Smooth muscle cell (in vitro differentiated cells): Measurements from ENCODE around the gene KLF1. TPM values are rescaled to one million over a fixed set of nuclear protein-coding genes. Genes with fewer than 3 reads are reported as not detected.
"Not testable (repeated sequence)": the region's sequence is repeated elsewhere in the genome, so short reads cannot be mapped to it uniquely, and the experiment has no call there.

Source experiments
- DNase-seq: peaks from one replicate; lab custom pipeline; 2025; ENCODE audit not compliant: unreplicated experiment; lab: John Stamatoyannopoulos, UW
- H2AFZ ChIP-seq: fragments of 200-600 bp; sonication (generic); 2 replicates; pipeline ENCODE4 v1.6.0; 2016; ENCODE audit warnings: antibody characterized with exemption, low read depth, mild to moderate bottlenecking
- H3F3A ChIP-seq: fragments of 200-600 bp; sonication (generic); 2 replicates; pipeline ENCODE4 v1.6.0; 2017; ENCODE audit warnings: antibody characterized with exemption, low read depth
- H3K27ac ChIP-seq: fragments of 200-600 bp; sonication (generic); 2 replicates; pipeline ENCODE4 v1.5.1; 2016; ENCODE audit warnings: low read depth, mild to moderate bottlenecking
- H3K27me3 ChIP-seq: fragments of 200-600 bp; sonication (generic); 2 replicates; pipeline ENCODE4 v1.6.1; 2016; ENCODE audit warnings: low read depth, mild to moderate bottlenecking
- H3K36me3 ChIP-seq: fragments of 200-600 bp; sonication (generic); 2 replicates; pipeline ENCODE4 v1.5.1; 2016; ENCODE audit warnings: low read depth
- H3K4me1 ChIP-seq: fragments of 200-600 bp; sonication (generic); 2 replicates; pipeline ENCODE4 v1.5.1; 2016; ENCODE audit warnings: low read depth
- H3K4me2 ChIP-seq: fragments of 200-600 bp; sonication (generic); 2 replicates; pipeline ENCODE4 v1.6.0; 2016; ENCODE audit warnings: mild to moderate bottlenecking
- H3K4me3 ChIP-seq: fragments of 200-600 bp; sonication (generic); 2 replicates; pipeline ENCODE4 v1.5.1; 2016; ENCODE audit warnings: mild to moderate bottlenecking
- H3K79me2 ChIP-seq: fragments of 200-600 bp; sonication (generic); 2 replicates; pipeline ENCODE4 v1.6.0; 2016; ENCODE audit warnings: low read depth, mild to moderate bottlenecking
- H3K9ac ChIP-seq: fragments of 200-600 bp; sonication (generic); 2 replicates; pipeline ENCODE4 v1.6.0; 2016; ENCODE audit warnings: low read depth
- H3K9me3 ChIP-seq: fragments of 200-600 bp; sonication (generic); replicated peaks from 2 replicates; pipeline ENCODE4 v1.5.1; 2016; ENCODE audit warnings: low read depth
- H4K20me1 ChIP-seq: fragments of 200-600 bp; sonication (generic); 2 replicates; pipeline ENCODE4 v1.6.0; 2016; ENCODE audit warnings: low read depth
- WGBS: methylation state at CpG from one replicate; pipeline ENCODE4 v1.1.7; 2016; ENCODE audit warnings: low lambda C conversion rate; 5-methylcytosine and 5-hydroxymethylcytosine counted together
- polyA plus RNA-seq: library from polyadenylated mRNA; unstranded; fragments of >200 nt; fragmentation: Nextera tagmentation; extraction: Ambion mirVana; gene quantifications from 2 replicates; pipeline ENCODE4 v1.2.1, GENCODE V29; 2016
- total RNA-seq: library from RNA; depleted of rRNA; stranded (reverse); fragments of >200 nt; gene quantifications from 2 replicates; pipeline ENCODE4 v1.2.3, GENCODE V29; 2014
- TF ChIP-seq, protein P1 (sequence below): fragments of 200-600 bp; sonication (generic); IDR thresholded peaks from 2 replicates; pipeline ENCODE4 v1.5.1; 2017; ENCODE audit warnings: borderline replicate concordance, mild to moderate bottlenecking, antibody characterized with exemption; ENCODE audit not compliant: insufficient read depth, poor library complexity, severe bottlenecking

The KLF1 gene
- total and polyA plus RNA-seq, 2 experiments from 2014 or later = 0.09 TPM; not detected in 1

DNA sequence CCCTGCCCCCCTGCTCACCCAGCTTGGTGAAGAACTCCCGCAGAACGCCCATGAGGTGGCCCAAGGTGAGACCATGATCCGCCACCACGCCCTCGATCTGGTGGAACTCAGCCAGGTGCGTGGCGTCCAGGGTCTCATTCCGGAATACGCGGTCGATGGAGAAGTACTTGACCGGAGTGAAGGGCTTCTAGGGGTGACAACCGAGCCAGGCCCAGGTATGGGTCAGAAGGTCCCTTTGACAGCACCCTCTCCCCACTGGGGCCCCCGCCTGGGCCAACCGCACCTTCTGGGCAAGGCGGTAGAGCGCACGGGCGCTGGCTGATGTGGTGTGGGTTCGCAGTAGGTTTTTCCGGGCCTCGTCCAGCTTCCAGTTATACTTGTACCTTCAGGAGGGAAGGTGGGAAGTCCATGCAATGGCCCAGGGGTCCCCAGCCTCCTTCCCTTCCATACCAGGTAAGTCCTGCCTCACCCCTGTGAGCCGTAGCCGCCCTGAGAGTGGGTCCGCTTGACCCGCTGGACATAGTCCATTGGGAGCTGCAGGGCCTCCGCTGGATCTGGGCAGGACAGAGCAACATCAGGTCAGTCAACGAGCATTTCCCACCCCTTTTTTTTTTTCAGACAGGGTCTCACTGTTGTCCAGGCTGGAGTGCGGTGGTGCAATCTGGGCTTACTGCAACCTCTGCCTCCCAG lies 37.8 kb upstream of the KLF1 start:
- Histone ChIP-seq H3K4me3 (no peak overlapping the region), H3K4me1 (no peaks in the 10 kb centered on the region), H3F3A (peaks cover 3% of the 10 kb centered on the region), H4K20me1 (no peaks in the 10 kb centered on the region), H3K36me3 (no peaks in the 10 kb centered on the region), H3K79me2 (no peaks in the 10 kb centered on the region), H3K27ac (no peak overlapping the region), H3K9me3 (no peaks in the 10 kb centered on the region), H3K4me2 (no peak overlapping the region), H3K27me3 (no peaks in the 10 kb centered on the region), H2AFZ (no peak overlapping the region), H3K9ac (no peak overlapping the region)
- TF ChIP-seq, protein P1, sequence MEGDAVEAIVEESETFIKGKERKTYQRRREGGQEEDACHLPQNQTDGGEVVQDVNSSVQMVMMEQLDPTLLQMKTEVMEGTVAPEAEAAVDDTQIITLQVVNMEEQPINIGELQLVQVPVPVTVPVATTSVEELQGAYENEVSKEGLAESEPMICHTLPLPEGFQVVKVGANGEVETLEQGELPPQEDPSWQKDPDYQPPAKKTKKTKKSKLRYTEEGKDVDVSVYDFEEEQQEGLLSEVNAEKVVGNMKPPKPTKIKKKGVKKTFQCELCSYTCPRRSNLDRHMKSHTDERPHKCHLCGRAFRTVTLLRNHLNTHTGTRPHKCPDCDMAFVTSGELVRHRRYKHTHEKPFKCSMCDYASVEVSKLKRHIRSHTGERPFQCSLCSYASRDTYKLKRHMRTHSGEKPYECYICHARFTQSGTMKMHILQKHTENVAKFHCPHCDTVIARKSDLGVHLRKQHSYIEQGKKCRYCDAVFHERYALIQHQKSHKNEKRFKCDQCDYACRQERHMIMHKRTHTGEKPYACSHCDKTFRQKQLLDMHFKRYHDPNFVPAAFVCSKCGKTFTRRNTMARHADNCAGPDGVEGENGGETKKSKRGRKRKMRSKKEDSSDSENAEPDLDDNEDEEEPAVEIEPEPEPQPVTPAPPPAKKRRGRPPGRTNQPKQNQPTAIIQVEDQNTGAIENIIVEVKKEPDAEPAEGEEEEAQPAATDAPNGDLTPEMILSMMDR = no peak
- no peak for DNase-seq
- WGBS = 98% methylated on average over 29 of the region's 29 CpGs

- Histone ChIP-seq H3K4me3 (no peak overlapping the region), H3K27me3 (no peaks in the 10 kb centered on the region), H3K4me2 (no peak overlapping the region), H4K20me1 (no peaks in the 10 kb centered on the region), H3K9ac (no peak overlapping the region), H3K36me3 (no peaks in the 10 kb centered on the region), H3K27ac (no peak overlapping the region), H3K79me2 (no peaks in the 10 kb centered on the region), H2AFZ (no peak overlapping the region), H3K4me1 (no peaks in the 10 kb centered on the region), H3K9me3 (no peaks in the 10 kb centered on the region), H3F3A (peaks cover 3% of the 10 kb centered on the region)
- WGBS = 97% methylated on average over 4 of the region's 4 CpGs
- TF ChIP-seq, protein P1 = no peak
- DNase-seq = no peak
Observed at GRCh38 chr19:12922959-12923358, 36.0 kb upstream of the KLF1 start.

GRCh38 chr19:12921047-12921446 lies 34.0 kb upstream of the KLF1 start:
- Histone ChIP-seq H3K9ac (no peak overlapping the region), H2AFZ (no peak overlapping the region), H3F3A (peaks cover 3% of the 10 kb centered on the region), H3K79me2 (no peaks in the 10 kb centered on the region), H3K9me3 (no peaks in the 10 kb centered on the region), H3K27me3 (no peaks in the 10 kb centered on the region), H4K20me1 (no peaks in the 10 kb centered on the region), H3K4me1 (no peaks in the 10 kb centered on the region), H3K27ac (no peak overlapping the region), H3K4me3 (no peak overlapping the region), H3K4me2 (no peak overlapping the region), H3K36me3 (no peaks in the 10 kb centered on the region)
- WGBS = 94% methylated on average over 3 of the region's 3 CpGs
- TF ChIP-seq, protein P1 = no peak
- DNase-seq = no peak

- H3K9me3 ChIP-seq = no peaks in the 10 kb centered on the region
- TF ChIP-seq, protein P1 = no peak
- 92% methylated on average over 14 of the region's 14 CpGs for WGBS
- H3K9ac ChIP-seq = no peak overlapping the region
- H3K4me3 ChIP-seq = no peak overlapping the region
- H4K20me1 ChIP-seq = no peaks in the 10 kb centered on the region
- no peak overlapping the region for H2AFZ ChIP-seq
- no peak overlapping the region for H3K4me2 ChIP-seq
- no peaks in the 10 kb centered on the region for H3K36me3 ChIP-seq
- H3K27ac ChIP-seq = no peak overlapping the region
- peaks cover 7% of the 10 kb centered on the region for H3K4me1 ChIP-seq
- no peaks in the 10 kb centered on the region for H3K27me3 ChIP-seq
- no peak for DNase-seq
- H3K79me2 ChIP-seq = no peaks in the 10 kb centered on the region
- H3F3A ChIP-seq = peaks cover 3% of the 10 kb centered on the region
Observed at GRCh38 chr19:12918253-12918652, 31.3 kb upstream of the KLF1 start.

DNA sequence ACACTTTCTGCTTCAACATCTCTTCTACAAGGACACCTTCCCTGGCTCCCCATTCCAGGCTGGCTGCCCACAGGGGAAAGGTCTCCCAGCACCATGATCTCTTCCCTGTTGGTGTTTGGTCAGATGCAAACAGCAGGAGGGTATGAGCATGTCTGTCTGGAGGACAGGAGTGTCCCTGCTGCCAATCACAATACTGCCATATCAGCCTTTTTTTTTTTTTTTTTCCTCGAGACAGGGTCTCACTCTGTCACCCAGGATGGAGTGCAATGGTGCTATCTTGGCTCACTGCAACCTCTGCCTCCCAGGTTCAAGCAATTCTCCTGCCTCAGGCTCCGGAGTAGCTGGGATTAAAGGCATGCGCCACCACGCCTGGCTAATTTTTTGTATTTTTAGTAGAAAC lies 28.9 kb upstream of the KLF1 start:
- not testable (repeated sequence) for H2AFZ ChIP-seq, H3K4me2 ChIP-seq, H4K20me1 ChIP-seq, H3F3A ChIP-seq, H3K36me3 ChIP-seq, H3K4me3 ChIP-seq, DNase-seq, H3K79me2 ChIP-seq, H3K9ac ChIP-seq, H3K27ac ChIP-seq, H3K9me3 ChIP-seq, H3K27me3 ChIP-seq
- WGBS = 84% methylated on average over 4 of the region's 4 CpGs
- H3K4me1 ChIP-seq = peaks cover 19% of the 10 kb centered on the region
